ENCODE results near the gene RBKS.

Gene RBKS

GRCh38 chr2:27832396-27832795 is 57.8 kb downstream of the RBKS start:
- no peak overlapping the region for H3K27ac ChIP-seq (ENCODE audit: low read length)
- H3K9me3 ChIP-seq (ENCODE audit: control insufficient read depth, insufficient read depth, low read length) = no peaks in the 10 kb centered on the region
- no peaks in the 10 kb centered on the region for H3K36me3 ChIP-seq (ENCODE audit: control insufficient read depth, insufficient read depth, low read length)
- WGBS (ENCODE audit: insufficient coverage, insufficient read length) = no CpG with 5 or more reads among the region's 2 CpGs
- H3K27me3 ChIP-seq (ENCODE audit: control insufficient read depth, insufficient read depth, low read length) = no peaks in the 10 kb centered on the region
- no peak for DNase-seq (ENCODE audit: low read depth, low spot score)
- H3K4me3 ChIP-seq (ENCODE audit: low read length) = no peak overlapping the region
- H3K4me1 ChIP-seq (ENCODE audit: control insufficient read depth, insufficient read depth, low read length) = no peaks in the 10 kb centered on the region

GRCh38 chr2:27831279-27832050 is 58.7 kb downstream of the RBKS start:
- WGBS (ENCODE audit: insufficient coverage, insufficient read length) = no CpG with 5 or more reads among the region's 7 CpGs
- no peaks in the 10 kb centered on the region for H3K9me3 ChIP-seq (ENCODE audit: control insufficient read depth, insufficient read depth, low read length)
- H3K27me3 ChIP-seq (ENCODE audit: control insufficient read depth, insufficient read depth, low read length) = no peaks in the 10 kb centered on the region
- H3K4me3 ChIP-seq (ENCODE audit: low read length) = no peak overlapping the region
- no peaks in the 10 kb centered on the region for H3K4me1 ChIP-seq (ENCODE audit: control insufficient read depth, insufficient read depth, low read length)
- H3K27ac ChIP-seq (ENCODE audit: low read length) = no peak overlapping the region
- no peaks in the 10 kb centered on the region for H3K36me3 ChIP-seq (ENCODE audit: control insufficient read depth, insufficient read depth, low read length)
- DNase-seq (ENCODE audit: low read depth, low spot score) = no peak

GRCh38 chr2:27830656-27831055 is 59.5 kb downstream of the RBKS start:
- Histone ChIP-seq H3K9me3 (ENCODE audit: control insufficient read depth, insufficient read depth, low read length) (no peaks in the 10 kb centered on the region), H3K27me3 (ENCODE audit: control insufficient read depth, insufficient read depth, low read length) (no peaks in the 10 kb centered on the region), H3K4me1 (ENCODE audit: control insufficient read depth, insufficient read depth, low read length) (no peaks in the 10 kb centered on the region), H3K27ac (ENCODE audit: low read length) (no peak overlapping the region), H3K36me3 (ENCODE audit: control insufficient read depth, insufficient read depth, low read length) (no peaks in the 10 kb centered on the region), H3K4me3 (ENCODE audit: low read length) (no peak overlapping the region)
- DNase-seq (ENCODE audit: low read depth, low spot score) = no peak
- WGBS (ENCODE audit: insufficient coverage, insufficient read length) = no CpG with 5 or more reads among the region's 4 CpGs

- Histone ChIP-seq H3K4me1 (ENCODE audit: control insufficient read depth, insufficient read depth, low read length) (no peaks in the 10 kb centered on the region), H3K36me3 (ENCODE audit: control insufficient read depth, insufficient read depth, low read length) (no peaks in the 10 kb centered on the region), H3K4me3 (ENCODE audit: low read length) (no peak overlapping the region), H3K27ac (ENCODE audit: low read length) (no peak overlapping the region), H3K9me3 (ENCODE audit: control insufficient read depth, insufficient read depth, low read length) (no peaks in the 10 kb centered on the region), H3K27me3 (ENCODE audit: control insufficient read depth, insufficient read depth, low read length) (no peaks in the 10 kb centered on the region)
- no peak for DNase-seq (ENCODE audit: low read depth, low spot score)
- no CpG with 5 or more reads among the region's 3 CpGs for WGBS (ENCODE audit: insufficient coverage, insufficient read length)
Measured at GRCh38 chr2:27829791-27830190, 60.4 kb downstream of the RBKS start.

- DNase-seq (ENCODE audit: low read depth, low spot score) = no peak
- no peaks in the 10 kb centered on the region for H3K27me3 ChIP-seq (ENCODE audit: control insufficient read depth, insufficient read depth, low read length)
- no CpG with 5 or more reads among the region's 1 CpG for WGBS (ENCODE audit: insufficient coverage, insufficient read length)
Measured at GRCh38 chr2:27828305-27828704, 61.9 kb downstream of the RBKS start.

GRCh38 chr2:27824401-27824800 is 65.8 kb downstream of the RBKS start:
- Histone ChIP-seq H3K36me3 (ENCODE audit: control insufficient read depth, insufficient read depth, low read length) (no peaks in the 10 kb centered on the region), H3K4me1 (ENCODE audit: control insufficient read depth, insufficient read depth, low read length) (no peaks in the 10 kb centered on the region), H3K27ac (ENCODE audit: low read length) (no peak overlapping the region), H3K4me3 (ENCODE audit: low read length) (no peak overlapping the region), H3K9me3 (ENCODE audit: control insufficient read depth, insufficient read depth, low read length) (no peaks in the 10 kb centered on the region), H3K27me3 (ENCODE audit: control insufficient read depth, insufficient read depth, low read length) (no peaks in the 10 kb centered on the region)
- no CpG with 5 or more reads among the region's 1 CpG for WGBS (ENCODE audit: insufficient coverage, insufficient read length)
- DNase-seq (ENCODE audit: low read depth, low spot score) = no peak

More at GRCh38 chr2:27828305-27828704, 61.9 kb downstream of the RBKS start:
- Histone ChIP-seq H3K27ac (ENCODE audit: low read length) (no peak overlapping the region), H3K36me3 (ENCODE audit: control insufficient read depth, insufficient read depth, low read length) (no peaks in the 10 kb centered on the region), H3K4me1 (ENCODE audit: control insufficient read depth, insufficient read depth, low read length) (no peaks in the 10 kb centered on the region), H3K4me3 (ENCODE audit: low read length) (no peak overlapping the region), H3K9me3 (ENCODE audit: control insufficient read depth, insufficient read depth, low read length) (no peaks in the 10 kb centered on the region)

GRCh38 chr2:27823569-27823968 is 66.6 kb downstream of the RBKS start:
- Histone ChIP-seq H3K27ac (ENCODE audit: low read length) (no peak overlapping the region), H3K27me3 (ENCODE audit: control insufficient read depth, insufficient read depth, low read length) (no peaks in the 10 kb centered on the region), H3K4me3 (ENCODE audit: low read length) (no peak overlapping the region), H3K9me3 (ENCODE audit: control insufficient read depth, insufficient read depth, low read length) (no peaks in the 10 kb centered on the region), H3K36me3 (ENCODE audit: control insufficient read depth, insufficient read depth, low read length) (no peaks in the 10 kb centered on the region), H3K4me1 (ENCODE audit: control insufficient read depth, insufficient read depth, low read length) (no peaks in the 10 kb centered on the region)
- WGBS (ENCODE audit: insufficient coverage, insufficient read length) = no CpG with 5 or more reads among the region's 5 CpGs
- DNase-seq (ENCODE audit: low read depth, low spot score) = no peak

GRCh38 chr2:27823135-27823534 is 67.1 kb downstream of the RBKS start:
- DNase-seq (ENCODE audit: low read depth, low spot score) = no peak
- no CpG with 5 or more reads among the region's 5 CpGs for WGBS (ENCODE audit: insufficient coverage, insufficient read length)

GRCh38 chr2:27822049-27822448 is 68.1 kb downstream of the RBKS start:
- no peak for DNase-seq (ENCODE audit: low read depth, low spot score)
- H3K9me3 ChIP-seq (ENCODE audit: control insufficient read depth, insufficient read depth, low read length) = no peaks in the 10 kb centered on the region
- H3K27ac ChIP-seq (ENCODE audit: low read length) = no peak overlapping the region
- no peaks in the 10 kb centered on the region for H3K4me1 ChIP-seq (ENCODE audit: control insufficient read depth, insufficient read depth, low read length)
- H3K27me3 ChIP-seq (ENCODE audit: control insufficient read depth, insufficient read depth, low read length) = no peaks in the 10 kb centered on the region
- no CpG with 5 or more reads among the region's 1 CpG for WGBS (ENCODE audit: insufficient coverage, insufficient read length)
- no peaks in the 10 kb centered on the region for H3K36me3 ChIP-seq (ENCODE audit: control insufficient read depth, insufficient read depth, low read length)
- no peak overlapping the region for H3K4me3 ChIP-seq (ENCODE audit: low read length)

More at GRCh38 chr2:27823135-27823534, 67.1 kb downstream of the RBKS start:
- Histone ChIP-seq H3K9me3 (ENCODE audit: control insufficient read depth, insufficient read depth, low read length) (no peaks in the 10 kb centered on the region), H3K27ac (ENCODE audit: low read length) (no peak overlapping the region), H3K27me3 (ENCODE audit: control insufficient read depth, insufficient read depth, low read length) (no peaks in the 10 kb centered on the region), H3K4me3 (ENCODE audit: low read length) (no peak overlapping the region), H3K36me3 (ENCODE audit: control insufficient read depth, insufficient read depth, low read length) (no peaks in the 10 kb centered on the region), H3K4me1 (ENCODE audit: control insufficient read depth, insufficient read depth, low read length) (no peaks in the 10 kb centered on the region)

GRCh38 chr2:27815860-27816438 is 74.2 kb downstream of the RBKS start:
- H3K4me3 ChIP-seq (ENCODE audit: low read length) = no peak overlapping the region
- no peak for DNase-seq (ENCODE audit: low read depth, low spot score)
- no peaks in the 10 kb centered on the region for H3K9me3 ChIP-seq (ENCODE audit: control insufficient read depth, insufficient read depth, low read length)
- H3K4me1 ChIP-seq (ENCODE audit: control insufficient read depth, insufficient read depth, low read length) = no peaks in the 10 kb centered on the region
- no peaks in the 10 kb centered on the region for H3K36me3 ChIP-seq (ENCODE audit: control insufficient read depth, insufficient read depth, low read length)
- no peaks in the 10 kb centered on the region for H3K27me3 ChIP-seq (ENCODE audit: control insufficient read depth, insufficient read depth, low read length)
- H3K27ac ChIP-seq (ENCODE audit: low read length) = no peak overlapping the region
- no CpG with 5 or more reads among the region's 4 CpGs for whole genome bisulfite sequencing (ENCODE audit: insufficient coverage, insufficient read length)

- H3K4me1 ChIP-seq (ENCODE audit: control insufficient read depth, insufficient read depth, low read length) = no peaks in the 10 kb centered on the region
- H3K4me3 ChIP-seq (ENCODE audit: low read length) = no peak overlapping the region
- no CpG with 5 or more reads among the region's 1 CpG for WGBS (ENCODE audit: insufficient coverage, insufficient read length)
- H3K27ac ChIP-seq (ENCODE audit: low read length) = no peak overlapping the region
- H3K9me3 ChIP-seq (ENCODE audit: control insufficient read depth, insufficient read depth, low read length) = no peaks in the 10 kb centered on the region
- H3K36me3 ChIP-seq (ENCODE audit: control insufficient read depth, insufficient read depth, low read length) = no peaks in the 10 kb centered on the region
- DNase-seq (ENCODE audit: low read depth, low spot score) = no peak
- H3K27me3 ChIP-seq (ENCODE audit: control insufficient read depth, insufficient read depth, low read length) = no peaks in the 10 kb centered on the region
Measured at GRCh38 chr2:27814758-27815157, 75.4 kb downstream of the RBKS start.

Measured in iPS DF 6.9 (cell line).